GM21381 (cell line): ENCODE measurements around the gene CCDC126.
"Not testable (repeated sequence)": the region's sequence is repeated elsewhere in the genome, so short reads cannot be mapped to it uniquely, and the experiment has no call there.

Experiments
- ATAC-seq: cut with Tn5 transposase; IDR thresholded peaks from one replicate; pipeline ENCODE4 v1.9.1; 2021; ENCODE audit warnings: mild to moderate bottlenecking, moderate library complexity; ENCODE audit not compliant: unreplicated experiment

Gene CCDC126

GRCh38 chr7:23622506-23622925, 25.3 kb downstream of the CCDC126 start:
- no peak for ATAC-seq

- no peak for ATAC-seq
Observed at GRCh38 chr7:23628370-23628769, 31.2 kb downstream of the CCDC126 start.

- ATAC-seq = no peak
Observed at GRCh38 chr7:23633417-23633816, 36.2 kb downstream of the CCDC126 start.

- no peak for ATAC-seq
Observed at GRCh38 chr7:23645822-23646221, 48.6 kb downstream of the CCDC126 start.

- no peak for ATAC-seq
Observed at GRCh38 chr7:23653942-23654341, 56.8 kb downstream of the CCDC126 start.

- no peak for ATAC-seq
Observed at GRCh38 chr7:23654508-23654907, 57.3 kb downstream of the CCDC126 start.

GRCh38 chr7:23655433-23655832, 58.3 kb downstream of the CCDC126 start:
- ATAC-seq = no peak

GRCh38 chr7:23658831-23659427, 61.7 kb downstream of the CCDC126 start:
- ATAC-seq = no peak

GRCh38 chr7:23661385-23661784, 64.2 kb downstream of the CCDC126 start:
- no peak for ATAC-seq

- no peak for ATAC-seq
Observed at GRCh38 chr7:23662124-23662983, 65.2 kb downstream of the CCDC126 start.

GRCh38 chr7:23662984-23663313, 65.8 kb downstream of the CCDC126 start:
- no peak for ATAC-seq

GRCh38 chr7:23664122-23664521, 66.9 kb downstream of the CCDC126 start:
- no peak for ATAC-seq

- no peak for ATAC-seq
Observed at GRCh38 chr7:23672033-23672432, 74.9 kb downstream of the CCDC126 start.

- ATAC-seq = peak; percentile 98
Observed at GRCh38 chr7:23679898-23680413, 82.8 kb downstream of the CCDC126 start, which contains the start of gene FAM221A. TSS of gene FAM221A (plus strand) at chr7:23680199. CDS start at chr7:23680219, 20 bp downstream.

- peak; percentile 29 for ATAC-seq
Observed at GRCh38 chr7:23680414-23681405, 83.5 kb downstream of the CCDC126 start.

GRCh38 chr7:23684041-23684440, 86.9 kb downstream of the CCDC126 start:
- not testable (repeated sequence) for ATAC-seq

GRCh38 chr7:23685731-23686130, 88.5 kb downstream of the CCDC126 start:
- no peak for ATAC-seq

- ATAC-seq = no peak
Observed at GRCh38 chr7:23687011-23687410, 89.8 kb downstream of the CCDC126 start.

- ATAC-seq = no peak
Observed at GRCh38 chr7:23689165-23689564, 92.0 kb downstream of the CCDC126 start.

- ATAC-seq = no peak
Observed at GRCh38 chr7:23691320-23691719, 94.1 kb downstream of the CCDC126 start.

- no peak for ATAC-seq
Observed at GRCh38 chr7:23693224-23693623, 96.0 kb downstream of the CCDC126 start.
